Posterior cingulate gyrus (tissue), 11 donors: Measurements from ENCODE around the gene DNTTIP2.
A peak's percentile ranks its signal among the peaks of the same experiment; 100 is the strongest.
"Not testable (repeated sequence)": the region's sequence is repeated elsewhere in the genome, so short reads cannot be mapped to it uniquely, and the experiment has no call there.

Experiments used
- DNase-seq, 10 donors: peaks; one replicate each; pipeline versions ENCODE4 v3.0.0 to v3.0.0-alpha.2; 2020 to 2021; ENCODE audit warnings: mixed read lengths in 3 of 10
- intact Hi-C: fragments of 100-400 bp; cut with DNase I; formaldehyde crosslinking; loops from one replicate; pipeline ENCODE4 v1.15.1; 2023

DNTTIP2 gene

GRCh38 chr1:93844262-93845045 is 34.6 kb downstream of the DNTTIP2 start:
- intact Hi-C loops = loop anchor here (5.0 kb wide), 2 partner anchors 217 to 497 kb away; partner anchors contain the start of gene DR1
- DNase-seq = peak in 3 of 10 donors; percentile 11 to 29 (median 20)

- no peak for DNase-seq
- intact Hi-C loops = no loop called here
These were observed 36.1 kb downstream of the DNTTIP2 start for GRCh38 chr1:93842750-93843500.

GRCh38 chr1:93841771-93842170 is 37.2 kb downstream of the DNTTIP2 start:
- DNase-seq = no peak
- intact Hi-C loops = no loop called here

GRCh38 chr1:93840956-93841482 is 38.0 kb downstream of the DNTTIP2 start:
- intact Hi-C loops = no loop called here
- no peak for DNase-seq

- intact Hi-C loops = no loop called here
- no peak for DNase-seq
These were observed 39.3 kb downstream of the DNTTIP2 start for GRCh38 chr1:93839753-93840152.

- no peak for DNase-seq
- intact Hi-C loops = no loop called here
These were observed 39.7 kb downstream of the DNTTIP2 start for GRCh38 chr1:93839307-93839706.

- DNase-seq = no peak
- intact Hi-C loops = no loop called here
These were observed 41.0 kb downstream of the DNTTIP2 start for GRCh38 chr1:93837961-93838360.

- DNase-seq, intact Hi-C loops: not testable (repeated sequence)
These were observed 45.7 kb downstream of the DNTTIP2 start for GRCh38 chr1:93833293-93833692.

- intact Hi-C loops = no loop called here
- DNase-seq = no peak
These were observed 49.9 kb downstream of the DNTTIP2 start for GRCh38 chr1:93829061-93829460.

GRCh38 chr1:93828367-93828755 is 50.6 kb downstream of the DNTTIP2 start:
- intact Hi-C loops = no loop called here
- no peak for DNase-seq

- no peak for DNase-seq
- intact Hi-C loops = no loop called here
These were observed 51.2 kb downstream of the DNTTIP2 start for GRCh38 chr1:93827633-93828366.

- intact Hi-C loops = no loop called here
- DNase-seq = no peak
These were observed 51.9 kb downstream of the DNTTIP2 start for GRCh38 chr1:93827128-93827527.

- intact Hi-C loops = no loop called here
- DNase-seq = no peak
These were observed 54.2 kb downstream of the DNTTIP2 start for GRCh38 chr1:93824834-93825233.

- DNase-seq = no peak
- intact Hi-C loops = no loop called here
These were observed 56.1 kb downstream of the DNTTIP2 start for GRCh38 chr1:93822730-93823425.

GRCh38 chr1:93821423-93822144 is 57.4 kb downstream of the DNTTIP2 start:
- intact Hi-C loops = no loop called here
- no peak for DNase-seq

GRCh38 chr1:93820554-93821422 is 58.2 kb downstream of the DNTTIP2 start:
- no peak for DNase-seq
- intact Hi-C loops = no loop called here

GRCh38 chr1:93818570-93818959 is 60.4 kb downstream of the DNTTIP2 start:
- no peak for DNase-seq
- intact Hi-C loops = no loop called here

- DNase-seq = no peak
- intact Hi-C loops = no loop called here
These were observed 61.0 kb downstream of the DNTTIP2 start for GRCh38 chr1:93817819-93818569.
